CD4-positive, alpha-beta T cell (primary cell): ENCODE measurements around the gene PEF1. TPM values are rescaled to one million over a fixed set of nuclear protein-coding genes. Genes with fewer than 3 reads are reported as not detected.

Experiments used
- ATAC-seq: fragments of 200-7000 bp; cut with Tn5 transposase; one replicate; pipeline ENCODE4 v1.10.0; 2022; ENCODE audit warnings: mild to moderate bottlenecking; ENCODE audit not compliant: poor library complexity
- CTCF ChIA-PET: fragments of 350-600 bp; sonication (Branson Sonifier 250); formaldehyde crosslinking; loops from one replicate; lab custom pipeline; 2021; ENCODE audit warnings: antibody characterized with exemption, inconsistent platforms; lab: Charles Lee
- POLR2A ChIA-PET: fragments of 350-600 bp; sonication (Branson Sonifier 250); formaldehyde crosslinking; loops from one replicate; lab custom pipeline; 2021; ENCODE audit warnings: antibody characterized with exemption, inconsistent platforms; lab: Charles Lee
- DNase-seq, 14 experiments: peaks; one replicate each; pipeline ENCODE4 v3.0.0-alpha.2; 2013 to 2020; ENCODE audit warnings: mixed read lengths in 2 of 14
- H3K27ac ChIP-seq, 2 donors: one replicate each; pipeline versions ENCODE4 v1.5.1 to v1.7.0; 2013; ENCODE audit warnings: low read length in 2 of 2, low read depth in 1 of 2, mild to moderate bottlenecking in 1 of 2
- H3K27me3 ChIP-seq, 2 experiments: 1 replicate in 1 of 2; 2 replicates in 1 of 2; pipeline versions ENCODE4 v1.6.1 to v1.7.0; 2013; ENCODE audit warnings: low read length in 2 of 2, control low read depth in 1 of 2, mild to moderate bottlenecking in 1 of 2, moderate library complexity in 1 of 2; ENCODE audit not compliant: insufficient read depth in 2 of 2, control insufficient read depth in 1 of 2
- H3K36me3 ChIP-seq: one replicate; pipeline ENCODE4 v1.6.1; 2013; ENCODE audit warnings: low read length, control low read depth; ENCODE audit not compliant: insufficient read depth
- H3K4me1 ChIP-seq: one replicate; pipeline ENCODE4 v1.6.1; 2013; ENCODE audit warnings: low read length, control low read depth; ENCODE audit not compliant: insufficient read depth
- H3K4me3 ChIP-seq: one replicate; pipeline ENCODE4 v1.5.1; 2013; ENCODE audit warnings: mild to moderate bottlenecking, low read length, moderate library complexity
- H3K9me3 ChIP-seq, 2 experiments: 1 replicate in 1 of 2; 2 replicates in 1 of 2; pipeline versions ENCODE4 v1.6.1 to v1.7.0; 2013; ENCODE audit warnings: low read length in 2 of 2, mild to moderate bottlenecking in 2 of 2, control low read depth in 1 of 2, moderate library complexity in 1 of 2; ENCODE audit not compliant: control insufficient read depth in 1 of 2, insufficient read depth in 1 of 2
- H3K27ac Mint-ChIP-seq: one replicate; pipeline ENCODE4 v1.8.0; 2020; ENCODE audit warnings: mixed read lengths
- H3K27me3 Mint-ChIP-seq: one replicate; pipeline ENCODE4 v1.8.0; 2021; ENCODE audit warnings: mixed read lengths
- H3K36me3 Mint-ChIP-seq: one replicate; pipeline ENCODE4 v1.8.0; 2021; ENCODE audit warnings: low read depth, mixed read lengths
- H3K4me1 Mint-ChIP-seq: one replicate; pipeline ENCODE4 v1.8.0; 2021; ENCODE audit warnings: low read depth, mixed read lengths
- H3K4me3 Mint-ChIP-seq: one replicate; pipeline ENCODE4 v1.8.0; 2020; ENCODE audit warnings: mild to moderate bottlenecking, mixed read lengths
- H3K9me3 Mint-ChIP-seq: one replicate; pipeline ENCODE4 v1.8.0; 2020; ENCODE audit warnings: mixed read lengths
- CTCF ChIP-seq: fragments of 200-600 bp; IDR thresholded peaks from one replicate; pipeline ENCODE4 v1.8.0; 2022; ENCODE audit warnings: antibody characterized with exemption, mild to moderate bottlenecking
- intact Hi-C, 2 experiments: fragments of 100-400 bp; cut with DNase I in 1 of 2; cut with micrococcal nuclease in 1 of 2; formaldehyde crosslinking; loops; one replicate each; pipeline versions ENCODE4 v1.15.1 to v1.9.0; 2023 to 2025; cut with DNase I, micrococcal nuclease
- total RNA-seq, 174 experiments: library from RNA in 2 of 174; stranded (reverse) in 2 of 174; gene quantifications; one replicate each; pipeline ENCODE4 v1.2.3 and lab custom pipeline; 2021 to 2026

Gene PEF1
- total RNA-seq, 2 experiments from 2014 or later: 42.3 to 45.9 TPM

- no peak for TF ChIP-seq CTCF
- Histone ChIP-seq H3K9me3 (peaks cover 0 to 7% of the 10 kb centered on the region in 2 experiments), H3K36me3 (no peaks in the 10 kb centered on the region), H3K27me3 (peaks cover 25 to 34% of the 10 kb centered on the region in 2 experiments), H3K4me3 (no peak overlapping the region), H3K4me1 (peaks cover 10% of the 10 kb centered on the region), H3K27ac (no peak overlapping the region)
- no peak for ATAC-seq
- H3K36me3 Mint-ChIP-seq: no peaks in the 10 kb centered on the region
- CTCF ChIA-PET: no interaction called here
- no peak for DNase-seq
- H3K27ac Mint-ChIP-seq: no peak overlapping the region
- no peak overlapping the region for H3K4me3 Mint-ChIP-seq
- H3K27me3 Mint-ChIP-seq: peaks cover 44% of the 10 kb centered on the region
- POLR2A ChIA-PET: no interaction called here
- H3K9me3 Mint-ChIP-seq: no peaks in the 10 kb centered on the region
- intact Hi-C loops: no loop called here
- H3K4me1 Mint-ChIP-seq: peaks cover 10% of the 10 kb centered on the region
These were observed 29.3 kb downstream of the PEF1 start for GRCh38 chr1:31615414-31615813.

GRCh38 chr1:31614414-31615005, 30.2 kb downstream of the PEF1 start:
- Mint-ChIP-seq H3K4me1 (peaks cover 10% of the 10 kb centered on the region), H3K9me3 (no peaks in the 10 kb centered on the region), H3K27me3 (peaks cover 40% of the 10 kb centered on the region), H3K27ac (no peak overlapping the region), H3K36me3 (no peaks in the 10 kb centered on the region), H3K4me3 (no peak overlapping the region)
- Histone ChIP-seq H3K27ac (no peak overlapping the region), H3K36me3 (no peaks in the 10 kb centered on the region), H3K9me3 (peaks cover 0 to 7% of the 10 kb centered on the region in 2 experiments), H3K4me3 (no peak overlapping the region), H3K27me3 (peaks cover 24 to 32% of the 10 kb centered on the region in 2 experiments), H3K4me1 (peaks cover 10% of the 10 kb centered on the region)
- ATAC-seq: no peak
- intact Hi-C loops: no loop called here
- ChIA-PET CTCF (no interaction called here), POLR2A (no interaction called here)
- no peak for DNase-seq
- no peak for TF ChIP-seq CTCF

- H3K4me3 ChIP-seq: no peak overlapping the region
- intact Hi-C loops: no loop called here
- Mint-ChIP-seq H3K9me3 (no peaks in the 10 kb centered on the region), H3K4me1 (no peaks in the 10 kb centered on the region), H3K36me3 (no peaks in the 10 kb centered on the region), H3K27me3 (peaks cover 10% of the 10 kb centered on the region), H3K4me3 (no peak overlapping the region), H3K27ac (no peak overlapping the region)
- no peak overlapping the region for H3K27ac ChIP-seq
- ChIA-PET CTCF (no interaction called here), POLR2A (no interaction called here)
- H3K27me3 ChIP-seq: no peaks in the 10 kb centered on the region
- ATAC-seq (no peak), DNase-seq (no peak)
- no peaks in the 10 kb centered on the region for H3K9me3 ChIP-seq
- no peaks in the 10 kb centered on the region for H3K4me1 ChIP-seq
- no peak for TF ChIP-seq CTCF
- H3K36me3 ChIP-seq: no peaks in the 10 kb centered on the region
These were observed 35.1 kb downstream of the PEF1 start for GRCh38 chr1:31609514-31610118.
